ENCODE measurements around the gene RPP21. TPM values are rescaled to one million over a fixed set of nuclear protein-coding genes. Genes with fewer than 3 reads are reported as not detected.

The RPP21 gene
- total and polyA plus RNA-seq, 10 of the 15 experiments (the other 5 are each of a cell fraction or from before 2014, with no cell fraction given): 14.3 to 94.6 (median 42.1) TPM

DNA sequence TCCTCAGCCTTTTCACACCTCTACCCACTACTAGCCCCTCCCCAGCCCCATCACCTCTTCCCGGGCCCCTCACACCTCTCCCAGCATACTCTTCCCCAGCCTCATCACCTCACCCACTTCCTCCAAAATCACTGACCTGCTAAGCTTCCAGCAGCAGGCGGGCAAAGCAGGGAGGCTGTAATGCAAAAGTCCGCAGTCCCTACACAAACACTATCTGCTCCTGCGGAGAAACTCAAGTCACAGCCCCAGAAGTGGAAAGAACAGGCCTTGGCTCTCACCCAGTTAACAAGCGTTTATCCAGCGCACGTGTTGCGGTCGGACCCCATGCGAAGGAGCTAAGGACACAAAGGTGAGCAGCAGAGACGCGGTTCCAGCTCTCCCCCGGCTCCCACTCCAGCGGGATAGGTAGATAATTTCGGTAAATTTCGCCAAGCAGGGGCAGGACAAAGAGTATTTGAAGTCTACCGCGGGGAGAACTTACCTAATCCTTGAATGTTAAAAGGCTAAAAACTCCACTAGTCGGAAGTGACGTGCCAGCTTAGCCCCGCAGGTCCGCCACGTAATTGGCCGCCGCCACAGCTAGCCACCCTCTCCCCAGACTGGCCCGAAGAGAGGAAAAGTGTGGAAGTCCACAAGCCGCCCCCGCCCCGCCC is 19.0 kb upstream of the RPP21 start (continued):
- TF ChIP-seq, protein P1, sequence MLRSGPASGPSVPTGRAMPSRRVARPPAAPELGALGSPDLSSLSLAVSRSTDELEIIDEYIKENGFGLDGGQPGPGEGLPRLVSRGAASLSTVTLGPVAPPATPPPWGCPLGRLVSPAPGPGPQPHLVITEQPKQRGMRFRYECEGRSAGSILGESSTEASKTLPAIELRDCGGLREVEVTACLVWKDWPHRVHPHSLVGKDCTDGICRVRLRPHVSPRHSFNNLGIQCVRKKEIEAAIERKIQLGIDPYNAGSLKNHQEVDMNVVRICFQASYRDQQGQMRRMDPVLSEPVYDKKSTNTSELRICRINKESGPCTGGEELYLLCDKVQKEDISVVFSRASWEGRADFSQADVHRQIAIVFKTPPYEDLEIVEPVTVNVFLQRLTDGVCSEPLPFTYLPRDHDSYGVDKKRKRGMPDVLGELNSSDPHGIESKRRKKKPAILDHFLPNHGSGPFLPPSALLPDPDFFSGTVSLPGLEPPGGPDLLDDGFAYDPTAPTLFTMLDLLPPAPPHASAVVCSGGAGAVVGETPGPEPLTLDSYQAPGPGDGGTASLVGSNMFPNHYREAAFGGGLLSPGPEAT (IDR thresholded peaks at IDR 0.05; ENCODE audit: low read depth): peak; percentile 63
- TF ChIP-seq ZBED1 (IDR thresholded peaks at IDR 0.05; ENCODE audit: borderline replicate concordance) (no peak), SPI1 (IDR thresholded peaks at IDR 0.05; ENCODE audit: borderline replicate concordance, insufficient read depth, low read depth, low read length) (0 out of 2 replicates have a peak, but pooled peaks have one; percentile 28), RAD51 (IDR thresholded peaks at IDR 0.05) (peak; percentile 30; the same call in 1 of the 2 replicates), RAD21 (IDR thresholded peaks at IDR 0.05; ENCODE audit: insufficient read depth, low read depth, low read length) (no peak), MXI1 (IDR thresholded peaks at IDR 0.05; ENCODE audit: low read depth, low read length) (peak; percentile 75; the same call in 1 of the 2 replicates), SP1 (IDR thresholded peaks at IDR 0.05; ENCODE audit: low read depth, low read length) (peak; percentile 18), CREM (IDR thresholded peaks at IDR 0.05; ENCODE audit: low read depth) (peak; percentile 87), YY1 (IDR thresholded peaks at IDR 0.05; ENCODE audit: low read depth, low read length) (peak; percentile 5; the same call in 1 of the 2 replicates), SMAD1 (IDR thresholded peaks at IDR 0.05; ENCODE audit: low read depth, partially characterized antibody) (peak; percentile 82), NBN (IDR thresholded peaks at IDR 0.05) (peak; percentile 94), CREB1 (IDR thresholded peaks at IDR 0.05; ENCODE audit: low read depth) (peak; percentile 92), SMARCA5 (IDR thresholded peaks at IDR 0.05) (peak; percentile 75)
- TF ChIP-seq, protein P2, sequence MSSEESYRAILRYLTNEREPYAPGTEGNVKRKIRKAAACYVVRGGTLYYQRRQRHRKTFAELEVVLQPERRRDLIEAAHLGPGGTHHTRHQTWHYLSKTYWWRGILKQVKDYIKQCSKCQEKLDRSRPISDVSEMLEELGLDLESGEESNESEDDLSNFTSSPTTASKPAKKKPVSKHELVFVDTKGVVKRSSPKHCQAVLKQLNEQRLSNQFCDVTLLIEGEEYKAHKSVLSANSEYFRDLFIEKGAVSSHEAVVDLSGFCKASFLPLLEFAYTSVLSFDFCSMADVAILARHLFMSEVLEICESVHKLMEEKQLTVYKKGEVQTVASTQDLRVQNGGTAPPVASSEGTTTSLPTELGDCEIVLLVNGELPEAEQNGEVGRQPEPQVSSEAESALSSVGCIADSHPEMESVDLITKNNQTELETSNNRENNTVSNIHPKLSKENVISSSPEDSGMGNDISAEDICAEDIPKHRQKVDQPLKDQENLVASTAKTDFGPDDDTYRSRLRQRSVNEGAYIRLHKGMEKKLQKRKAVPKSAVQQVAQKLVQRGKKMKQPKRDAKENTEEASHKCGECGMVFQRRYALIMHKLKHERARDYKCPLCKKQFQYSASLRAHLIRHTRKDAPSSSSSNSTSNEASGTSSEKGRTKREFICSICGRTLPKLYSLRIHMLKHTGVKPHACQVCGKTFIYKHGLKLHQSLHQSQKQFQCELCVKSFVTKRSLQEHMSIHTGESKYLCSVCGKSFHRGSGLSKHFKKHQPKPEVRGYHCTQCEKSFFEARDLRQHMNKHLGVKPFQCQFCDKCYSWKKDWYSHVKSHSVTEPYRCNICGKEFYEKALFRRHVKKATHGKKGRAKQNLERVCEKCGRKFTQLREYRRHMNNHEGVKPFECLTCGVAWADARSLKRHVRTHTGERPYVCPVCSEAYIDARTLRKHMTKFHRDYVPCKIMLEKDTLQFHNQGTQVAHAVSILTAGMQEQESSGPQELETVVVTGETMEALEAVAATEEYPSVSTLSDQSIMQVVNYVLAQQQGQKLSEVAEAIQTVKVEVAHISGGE (CRISPR knock-in tag; IDR thresholded peaks at IDR 0.05): peak; percentile 80
- TF ChIP-seq, protein P3, sequence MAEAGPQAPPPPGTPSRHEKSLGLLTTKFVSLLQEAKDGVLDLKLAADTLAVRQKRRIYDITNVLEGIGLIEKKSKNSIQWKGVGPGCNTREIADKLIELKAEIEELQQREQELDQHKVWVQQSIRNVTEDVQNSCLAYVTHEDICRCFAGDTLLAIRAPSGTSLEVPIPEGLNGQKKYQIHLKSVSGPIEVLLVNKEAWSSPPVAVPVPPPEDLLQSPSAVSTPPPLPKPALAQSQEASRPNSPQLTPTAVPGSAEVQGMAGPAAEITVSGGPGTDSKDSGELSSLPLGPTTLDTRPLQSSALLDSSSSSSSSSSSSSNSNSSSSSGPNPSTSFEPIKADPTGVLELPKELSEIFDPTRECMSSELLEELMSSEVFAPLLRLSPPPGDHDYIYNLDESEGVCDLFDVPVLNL (IDR thresholded peaks at IDR 0.05; ENCODE audit: low read depth, low read length): peak; percentile 51
- TF ChIP-seq, protein P4, sequence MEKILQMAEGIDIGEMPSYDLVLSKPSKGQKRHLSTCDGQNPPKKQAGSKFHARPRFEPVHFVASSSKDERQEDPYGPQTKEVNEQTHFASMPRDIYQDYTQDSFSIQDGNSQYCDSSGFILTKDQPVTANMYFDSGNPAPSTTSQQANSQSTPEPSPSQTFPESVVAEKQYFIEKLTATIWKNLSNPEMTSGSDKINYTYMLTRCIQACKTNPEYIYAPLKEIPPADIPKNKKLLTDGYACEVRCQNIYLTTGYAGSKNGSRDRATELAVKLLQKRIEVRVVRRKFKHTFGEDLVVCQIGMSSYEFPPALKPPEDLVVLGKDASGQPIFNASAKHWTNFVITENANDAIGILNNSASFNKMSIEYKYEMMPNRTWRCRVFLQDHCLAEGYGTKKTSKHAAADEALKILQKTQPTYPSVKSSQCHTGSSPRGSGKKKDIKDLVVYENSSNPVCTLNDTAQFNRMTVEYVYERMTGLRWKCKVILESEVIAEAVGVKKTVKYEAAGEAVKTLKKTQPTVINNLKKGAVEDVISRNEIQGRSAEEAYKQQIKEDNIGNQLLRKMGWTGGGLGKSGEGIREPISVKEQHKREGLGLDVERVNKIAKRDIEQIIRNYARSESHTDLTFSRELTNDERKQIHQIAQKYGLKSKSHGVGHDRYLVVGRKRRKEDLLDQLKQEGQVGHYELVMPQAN (conservative IDR thresholded peaks at IDR 0.05): peak; percentile 73
- TF ChIP-seq, protein P5, sequence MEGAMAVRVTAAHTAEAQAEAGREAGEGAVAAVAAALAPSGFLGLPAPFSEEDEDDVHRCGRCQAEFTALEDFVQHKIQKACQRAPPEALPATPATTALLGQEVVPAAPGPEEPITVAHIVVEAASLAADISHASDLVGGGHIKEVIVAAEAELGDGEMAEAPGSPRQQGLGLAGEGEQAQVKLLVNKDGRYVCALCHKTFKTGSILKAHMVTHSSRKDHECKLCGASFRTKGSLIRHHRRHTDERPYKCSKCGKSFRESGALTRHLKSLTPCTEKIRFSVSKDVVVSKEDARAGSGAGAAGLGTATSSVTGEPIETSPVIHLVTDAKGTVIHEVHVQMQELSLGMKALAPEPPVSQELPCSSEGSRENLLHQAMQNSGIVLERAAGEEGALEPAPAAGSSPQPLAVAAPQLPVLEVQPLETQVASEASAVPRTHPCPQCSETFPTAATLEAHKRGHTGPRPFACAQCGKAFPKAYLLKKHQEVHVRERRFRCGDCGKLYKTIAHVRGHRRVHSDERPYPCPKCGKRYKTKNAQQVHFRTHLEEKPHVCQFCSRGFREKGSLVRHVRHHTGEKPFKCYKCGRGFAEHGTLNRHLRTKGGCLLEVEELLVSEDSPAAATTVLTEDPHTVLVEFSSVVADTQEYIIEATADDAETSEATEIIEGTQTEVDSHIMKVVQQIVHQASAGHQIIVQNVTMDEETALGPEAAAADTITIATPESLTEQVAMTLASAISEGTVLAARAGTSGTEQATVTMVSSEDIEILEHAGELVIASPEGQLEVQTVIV (IDR thresholded peaks at IDR 0.05; ENCODE audit: borderline replicate concordance, partially characterized antibody): no peak
